Measurements from ENCODE around the gene MT1M. TPM values are rescaled to one million over a fixed set of nuclear protein-coding genes. Genes with fewer than 3 reads are reported as not detected.

The MT1M gene
- total and polyA plus RNA-seq, 2 experiments from 2014 or later: 1.1 to 4.7 TPM

Other genes starting within 250 kb of the MT1M start
- 41.1 and 52.9 TPM in 2 replicates for gene AMFR, start 207.1 kb upstream of the MT1M start, total RNA-seq (2014; rRNA removed; shearing (Covaris generic))
- gene AMFR, start 207.1 kb upstream of the MT1M start, polyA plus RNA-seq (2016; fragmentation: Nextera tagmentation; extraction: Ambion mirVana): 9.0 and 10.7 TPM in 2 replicates
- gene NUDT21, start 181.3 kb upstream of the MT1M start, total RNA-seq (2014; rRNA removed; shearing (Covaris generic)): 132 and 151 TPM in 2 replicates
- gene NUDT21, start 181.3 kb upstream of the MT1M start, polyA plus RNA-seq (2016; fragmentation: Nextera tagmentation; extraction: Ambion mirVana): 81.5 and 83.4 TPM in 2 replicates
- 60.0 and 76.3 TPM in 2 replicates for gene OGFOD1, start 181.1 kb upstream of the MT1M start, total RNA-seq (2014; rRNA removed; shearing (Covaris generic))
- 63.9 and 74.5 TPM in 2 replicates for gene OGFOD1, start 181.1 kb upstream of the MT1M start, polyA plus RNA-seq (2016; fragmentation: Nextera tagmentation; extraction: Ambion mirVana)
- gene BBS2, start 112.6 kb upstream of the MT1M start, total RNA-seq (2014; rRNA removed; shearing (Covaris generic)): 19.7 and 25.2 TPM in 2 replicates
- 11.4 and 13.7 TPM in 2 replicates for gene BBS2, start 112.6 kb upstream of the MT1M start, polyA plus RNA-seq (2016; fragmentation: Nextera tagmentation; extraction: Ambion mirVana)
- gene MT4, start 67.6 kb upstream of the MT1M start, total RNA-seq (2014; rRNA removed; shearing (Covaris generic)): not detected in 2 replicates
- gene MT4, start 67.6 kb upstream of the MT1M start, polyA plus RNA-seq (2016; fragmentation: Nextera tagmentation; extraction: Ambion mirVana): not detected in 2 replicates
- not detected in 2 replicates for gene MT3, start 43.1 kb upstream of the MT1M start, total RNA-seq (2014; rRNA removed; shearing (Covaris generic))
- not detected in 2 replicates for gene MT3, start 43.1 kb upstream of the MT1M start, polyA plus RNA-seq (2016; fragmentation: Nextera tagmentation; extraction: Ambion mirVana)
- 8.9 and 13.9 TPM in 2 replicates for gene MT2A, start 24.1 kb upstream of the MT1M start, total RNA-seq (2014; rRNA removed; shearing (Covaris generic))
- 243 and 267 TPM in 2 replicates for gene MT2A, start 24.1 kb upstream of the MT1M start, polyA plus RNA-seq (2016; fragmentation: Nextera tagmentation; extraction: Ambion mirVana)
- gene MT1E, start 6.9 kb upstream of the MT1M start, total RNA-seq (2014; rRNA removed; shearing (Covaris generic)): 13.9 and 31.0 TPM in 2 replicates
- gene MT1E, start 6.9 kb upstream of the MT1M start, polyA plus RNA-seq (2016; fragmentation: Nextera tagmentation; extraction: Ambion mirVana): 121 and 133 TPM in 2 replicates
- gene MT1A, start 6.0 kb downstream of the MT1M start, total RNA-seq (2014; rRNA removed; shearing (Covaris generic)): not detected in 2 replicates
- 1.6 and 2.5 TPM in 2 replicates for gene MT1A, start 6.0 kb downstream of the MT1M start, polyA plus RNA-seq (2016; fragmentation: Nextera tagmentation; extraction: Ambion mirVana)
- gene MT1B, start 19.2 kb downstream of the MT1M start, total RNA-seq (2014; rRNA removed; shearing (Covaris generic)): not detected in 2 replicates
- gene MT1B, start 19.2 kb downstream of the MT1M start, polyA plus RNA-seq (2016; fragmentation: Nextera tagmentation; extraction: Ambion mirVana): not detected in 2 replicates
- gene MT1F, start 25.3 kb downstream of the MT1M start, total RNA-seq (2014; rRNA removed; shearing (Covaris generic)): 7.3 and 7.4 TPM in 2 replicates
- gene MT1F, start 25.3 kb downstream of the MT1M start, polyA plus RNA-seq (2016; fragmentation: Nextera tagmentation; extraction: Ambion mirVana): 107 and 118 TPM in 2 replicates
- gene MT1G, start 35.4 kb downstream of the MT1M start, total RNA-seq (2014; rRNA removed; shearing (Covaris generic)): 176 and 184 TPM in 2 replicates
- gene MT1G, start 35.4 kb downstream of the MT1M start, polyA plus RNA-seq (2016; fragmentation: Nextera tagmentation; extraction: Ambion mirVana): 1,014 and 1,104 TPM in 2 replicates
- 52.3 and 54.5 TPM in 2 replicates for gene MT1H, start 37.2 kb downstream of the MT1M start, total RNA-seq (2014; rRNA removed; shearing (Covaris generic))
- 425 and 442 TPM in 2 replicates for gene MT1H, start 37.2 kb downstream of the MT1M start, polyA plus RNA-seq (2016; fragmentation: Nextera tagmentation; extraction: Ambion mirVana)
- gene MT1X, start 49.8 kb downstream of the MT1M start, total RNA-seq (2014; rRNA removed; shearing (Covaris generic)): 187 and 293 TPM in 2 replicates
- gene MT1X, start 49.8 kb downstream of the MT1M start, polyA plus RNA-seq (2016; fragmentation: Nextera tagmentation; extraction: Ambion mirVana): 942 and 1,099 TPM in 2 replicates
- gene NUP93, start 97.5 kb downstream of the MT1M start, total RNA-seq (2014; rRNA removed; shearing (Covaris generic)): 166 and 187 TPM in 2 replicates
- gene NUP93, start 97.5 kb downstream of the MT1M start, polyA plus RNA-seq (2016; fragmentation: Nextera tagmentation; extraction: Ambion mirVana): 139 and 144 TPM in 2 replicates
- gene SLC12A3, start 232.5 kb downstream of the MT1M start, total RNA-seq (2014; rRNA removed; shearing (Covaris generic)): not detected in 2 replicates
- not detected in 2 replicates for gene SLC12A3, start 232.5 kb downstream of the MT1M start, polyA plus RNA-seq (2016; fragmentation: Nextera tagmentation; extraction: Ambion mirVana)

Measured in GM23338 (cell line).